ENCODE data around the gene SLC9A8. TPM values are rescaled to one million over a fixed set of nuclear protein-coding genes. Genes with fewer than 3 reads are reported as not detected.

SLC9A8 gene
- total RNA-seq, 1 experiment from 2014 or later, result 21.5 TPM

DNA sequence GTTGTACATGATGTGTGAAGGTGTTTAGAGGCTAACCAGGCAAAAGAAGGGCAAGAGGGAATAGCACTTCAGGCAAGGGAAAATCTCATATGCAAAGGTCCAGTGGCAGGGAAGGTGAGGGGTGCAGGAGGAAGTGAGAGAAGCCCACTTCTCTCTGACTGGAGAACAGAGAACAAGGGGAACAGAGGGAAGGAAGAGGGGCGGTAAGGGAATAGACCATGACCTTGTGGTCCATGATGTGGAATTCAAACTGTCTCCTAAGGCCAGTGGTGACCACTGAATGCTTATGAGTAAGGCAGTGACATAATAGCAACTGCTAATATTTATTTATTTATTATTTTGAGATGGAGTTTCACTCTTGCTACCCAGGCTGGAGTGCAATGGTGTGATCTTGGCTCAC lies 20.6 kb upstream of the SLC9A8 start:
- H3K9me3 ChIP-seq (ENCODE audit: low read length), result no peaks in the 10 kb centered on the region
- H3K27me3 ChIP-seq (ENCODE audit: low read length), result no peaks in the 10 kb centered on the region
- no peaks in the 10 kb centered on the region for H3K9me2 ChIP-seq (replicated peaks; ENCODE audit: insufficient read depth, low read length)
- peaks cover 4% of the 10 kb centered on the region; the same call in 1 of the 2 replicates for H3K4me1 ChIP-seq (ENCODE audit: low read length)
- H3K4me2 ChIP-seq (ENCODE audit: low read depth, low read length, poor library complexity, severe bottlenecking), result no peak overlapping the region
- no peak overlapping the region for H3K4me3 ChIP-seq (ENCODE audit: low read length)
- no peaks in the 10 kb centered on the region for H4K20me1 ChIP-seq (ENCODE audit: insufficient read depth, low read depth, low read length)
- no peak overlapping the region for H2AFZ ChIP-seq (ENCODE audit: low read length)
- DNase-seq, result no peak
- no peak overlapping the region for H3K9ac ChIP-seq (ENCODE audit: low read length)
- H3K79me2 ChIP-seq (ENCODE audit: low read length), result no peaks in the 10 kb centered on the region
- H3K27ac ChIP-seq (ENCODE audit: low read length), result no peak overlapping the region
- no peaks in the 10 kb centered on the region for H3K36me3 ChIP-seq (ENCODE audit: insufficient read depth, low read length)

DNA sequence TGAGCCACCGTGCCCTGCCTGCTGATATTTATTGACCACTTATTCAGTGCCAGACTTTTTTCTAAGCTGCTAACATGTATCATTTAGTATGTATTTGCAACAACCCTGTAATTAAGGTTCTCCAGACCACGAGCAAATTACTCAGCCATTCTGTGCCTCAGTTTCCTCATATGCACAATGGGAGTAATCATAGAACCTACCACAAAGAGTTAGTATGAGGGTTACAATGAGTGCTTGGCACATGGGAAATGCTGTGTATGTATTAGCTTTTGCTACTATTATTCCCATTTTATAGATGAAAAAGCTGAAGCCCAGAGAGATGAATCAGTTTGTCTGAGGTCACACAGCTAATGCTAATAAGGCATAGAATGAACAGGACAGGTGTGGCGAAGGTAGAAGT lies 20.0 kb upstream of the SLC9A8 start:
- Histone ChIP-seq H3K9ac (ENCODE audit: low read length) (no peak overlapping the region), H4K20me1 (ENCODE audit: insufficient read depth, low read depth, low read length) (no peaks in the 10 kb centered on the region), H3K27ac (ENCODE audit: low read length) (no peak overlapping the region), H3K9me3 (ENCODE audit: low read length) (no peaks in the 10 kb centered on the region), H3K4me3 (ENCODE audit: low read length) (no peak overlapping the region), H3K4me1 (ENCODE audit: low read length) (peaks cover 4% of the 10 kb centered on the region; the same call in 1 of the 2 replicates), H3K79me2 (ENCODE audit: low read length) (no peaks in the 10 kb centered on the region), H3K27me3 (ENCODE audit: low read length) (no peaks in the 10 kb centered on the region), H3K9me2 (replicated peaks; ENCODE audit: insufficient read depth, low read length) (no peaks in the 10 kb centered on the region), H2AFZ (ENCODE audit: low read length) (no peak overlapping the region), H3K36me3 (ENCODE audit: insufficient read depth, low read length) (no peaks in the 10 kb centered on the region), H3K4me2 (ENCODE audit: low read depth, low read length, poor library complexity, severe bottlenecking) (no peak overlapping the region)
- no peak for DNase-seq

DNA sequence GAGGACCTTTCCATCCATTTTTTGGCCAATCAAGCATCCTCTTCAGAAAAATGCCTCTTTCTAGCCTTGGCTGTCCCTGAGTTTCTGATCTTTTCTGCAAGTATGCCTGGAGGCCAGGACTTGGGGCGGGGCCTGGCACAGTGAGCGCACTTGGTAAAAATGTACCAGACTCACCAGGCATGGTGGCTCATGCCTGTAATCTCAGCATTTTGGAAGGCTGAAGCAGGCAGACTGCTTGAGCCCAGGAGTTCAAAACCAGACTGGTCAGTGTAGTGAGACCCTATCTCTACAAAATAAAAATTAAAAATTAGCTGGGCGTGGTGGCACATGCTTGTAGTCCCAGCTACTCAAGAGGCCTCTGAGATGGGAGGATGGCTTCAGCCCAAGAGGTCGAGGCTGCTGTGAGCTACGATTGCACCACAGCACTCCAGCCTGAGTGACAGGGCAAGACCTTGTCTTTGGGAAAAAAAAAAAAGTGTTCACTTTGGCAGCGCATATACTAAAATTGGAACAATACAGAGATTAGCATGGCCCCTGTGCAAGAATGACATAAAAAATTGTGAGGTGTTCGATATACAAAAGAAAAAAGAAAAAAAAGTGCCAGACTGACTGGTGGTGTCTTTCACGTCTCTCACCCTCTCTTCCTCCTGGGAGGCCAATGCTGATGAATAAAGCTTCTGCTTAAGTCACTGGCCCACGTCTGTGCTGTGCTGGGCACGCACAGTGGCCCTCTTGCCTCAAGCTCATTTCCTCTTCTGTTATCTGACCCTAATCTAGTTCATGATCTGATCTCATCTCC lies 18.1 kb upstream of the SLC9A8 start:
- H3K4me2 ChIP-seq (ENCODE audit: low read depth, low read length, poor library complexity, severe bottlenecking), result no peak overlapping the region
- H2AFZ ChIP-seq (ENCODE audit: low read length), result no peak overlapping the region
- no peaks in the 10 kb centered on the region for H3K27me3 ChIP-seq (ENCODE audit: low read length)
- H3K36me3 ChIP-seq (ENCODE audit: insufficient read depth, low read length), result no peaks in the 10 kb centered on the region
- H3K9me3 ChIP-seq (ENCODE audit: low read length), result no peaks in the 10 kb centered on the region
- no peak overlapping the region for H3K27ac ChIP-seq (ENCODE audit: low read length)
- H3K79me2 ChIP-seq (ENCODE audit: low read length), result no peaks in the 10 kb centered on the region
- H3K4me3 ChIP-seq (ENCODE audit: low read length), result no peak overlapping the region
- H4K20me1 ChIP-seq (ENCODE audit: insufficient read depth, low read depth, low read length), result no peaks in the 10 kb centered on the region
- H3K4me1 ChIP-seq (ENCODE audit: low read length), result peaks cover 4% of the 10 kb centered on the region; the same call in 1 of the 2 replicates
- H3K9me2 ChIP-seq (replicated peaks; ENCODE audit: insufficient read depth, low read length), result no peaks in the 10 kb centered on the region
- no peak overlapping the region for H3K9ac ChIP-seq (ENCODE audit: low read length)
- DNase-seq, result no peak

DNA sequence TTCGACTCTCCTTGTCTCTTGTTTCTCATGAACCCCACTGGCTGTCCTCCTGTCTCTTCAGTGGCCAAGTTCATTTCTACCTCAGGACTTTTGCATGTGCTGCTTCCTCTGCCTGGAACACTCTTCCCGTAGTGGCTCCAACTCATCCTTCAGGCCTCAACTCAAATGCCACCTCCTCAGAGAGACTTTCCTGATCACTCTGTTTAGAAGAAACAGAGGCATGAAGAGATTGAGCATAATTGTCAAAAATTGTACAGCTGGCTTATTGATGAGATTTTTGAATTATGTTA lies 17.5 kb upstream of the SLC9A8 start:
- Histone ChIP-seq H3K36me3 (ENCODE audit: insufficient read depth, low read length) (no peaks in the 10 kb centered on the region), H3K9me2 (replicated peaks; ENCODE audit: insufficient read depth, low read length) (no peaks in the 10 kb centered on the region), H2AFZ (ENCODE audit: low read length) (no peak overlapping the region), H3K4me1 (ENCODE audit: low read length) (peaks cover 4% of the 10 kb centered on the region; the same call in 1 of the 2 replicates), H3K27ac (ENCODE audit: low read length) (no peak overlapping the region), H3K79me2 (ENCODE audit: low read length) (no peaks in the 10 kb centered on the region), H3K4me3 (ENCODE audit: low read length) (no peak overlapping the region), H3K4me2 (ENCODE audit: low read depth, low read length, poor library complexity, severe bottlenecking) (no peak overlapping the region), H3K27me3 (ENCODE audit: low read length) (no peaks in the 10 kb centered on the region), H3K9ac (ENCODE audit: low read length) (no peak overlapping the region), H3K9me3 (ENCODE audit: low read length) (no peaks in the 10 kb centered on the region), H4K20me1 (ENCODE audit: insufficient read depth, low read depth, low read length) (no peaks in the 10 kb centered on the region)
- no peak for DNase-seq

DNA sequence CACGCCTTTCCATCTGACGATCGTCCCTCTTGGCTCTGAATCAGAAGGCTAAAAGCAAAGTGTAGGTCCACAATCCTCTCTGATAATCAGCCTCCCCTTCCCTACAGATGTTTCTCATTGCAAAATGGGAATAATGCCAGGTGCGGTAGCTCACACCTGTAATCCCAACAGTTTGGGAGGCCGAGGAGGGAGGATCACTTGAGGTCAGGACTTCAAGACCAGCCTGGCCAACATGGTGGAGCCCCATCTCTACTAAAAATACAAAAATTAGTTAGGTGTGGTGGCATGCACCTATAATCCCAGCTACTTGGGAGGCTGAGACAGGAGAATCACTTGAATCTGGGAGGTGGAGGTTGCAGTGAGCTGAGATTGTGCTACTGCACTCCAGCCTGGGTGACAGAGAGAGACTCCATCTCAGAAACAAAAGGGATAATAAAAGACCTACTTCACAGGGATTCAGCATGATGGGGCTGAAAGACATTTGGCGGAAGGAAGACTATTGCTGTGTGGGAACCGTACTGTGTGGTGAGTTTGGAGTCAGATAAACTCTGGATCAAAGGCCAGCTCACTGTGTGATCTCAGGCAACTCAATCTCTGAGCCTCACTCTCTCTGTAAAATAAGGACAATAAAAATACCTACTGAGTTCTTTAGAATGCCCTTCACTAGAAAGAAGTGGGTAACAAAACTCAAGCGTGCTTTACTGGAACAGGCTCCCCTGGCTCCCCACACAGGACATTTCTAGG lies 15.9 kb upstream of the SLC9A8 start:
- Histone ChIP-seq H3K27ac (ENCODE audit: low read length) (no peak overlapping the region), H3K36me3 (ENCODE audit: insufficient read depth, low read length) (no peaks in the 10 kb centered on the region), H3K79me2 (ENCODE audit: low read length) (no peaks in the 10 kb centered on the region), H3K4me2 (ENCODE audit: low read depth, low read length, poor library complexity, severe bottlenecking) (no peak overlapping the region), H3K4me1 (ENCODE audit: low read length) (peaks cover 13% of the 10 kb centered on the region), H3K9me3 (ENCODE audit: low read length) (no peaks in the 10 kb centered on the region), H4K20me1 (ENCODE audit: insufficient read depth, low read depth, low read length) (no peaks in the 10 kb centered on the region), H3K4me3 (ENCODE audit: low read length) (no peak overlapping the region), H3K9me2 (replicated peaks; ENCODE audit: insufficient read depth, low read length) (no peaks in the 10 kb centered on the region), H2AFZ (ENCODE audit: low read length) (no peak overlapping the region), H3K27me3 (ENCODE audit: low read length) (no peaks in the 10 kb centered on the region), H3K9ac (ENCODE audit: low read length) (no peak overlapping the region)
- DNase-seq, result no peak

DNA sequence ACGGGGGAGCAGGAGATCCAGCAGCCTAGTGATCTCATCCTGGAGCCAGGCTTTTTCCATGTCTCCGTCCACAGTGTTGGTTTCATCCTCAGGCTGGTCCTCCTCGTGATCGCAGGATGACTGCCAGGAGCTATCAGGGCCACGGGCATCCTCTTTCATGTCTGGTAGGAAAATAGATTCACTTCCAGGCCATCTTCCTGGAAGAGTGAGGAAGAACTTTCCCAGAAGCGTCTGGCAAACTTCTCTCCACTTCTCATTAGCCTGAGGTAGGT lies 15.3 kb upstream of the SLC9A8 start:
- no peak overlapping the region for H3K9ac ChIP-seq (ENCODE audit: low read length)
- H3K27ac ChIP-seq (ENCODE audit: low read length), result no peak overlapping the region
- H2AFZ ChIP-seq (ENCODE audit: low read length), result no peak overlapping the region
- H3K36me3 ChIP-seq (ENCODE audit: insufficient read depth, low read length), result no peaks in the 10 kb centered on the region
- H3K79me2 ChIP-seq (ENCODE audit: low read length), result no peaks in the 10 kb centered on the region
- no peaks in the 10 kb centered on the region for H3K9me2 ChIP-seq (replicated peaks; ENCODE audit: insufficient read depth, low read length)
- DNase-seq, result no peak
- no peak overlapping the region for H3K4me3 ChIP-seq (ENCODE audit: low read length)
- no peaks in the 10 kb centered on the region for H4K20me1 ChIP-seq (ENCODE audit: insufficient read depth, low read depth, low read length)
- no peaks in the 10 kb centered on the region for H3K27me3 ChIP-seq (ENCODE audit: low read length)
- no peak overlapping the region for H3K4me2 ChIP-seq (ENCODE audit: low read depth, low read length, poor library complexity, severe bottlenecking)
- peaks cover 14% of the 10 kb centered on the region for H3K4me1 ChIP-seq (ENCODE audit: low read length)
- no peaks in the 10 kb centered on the region for H3K9me3 ChIP-seq (ENCODE audit: low read length)

DNA sequence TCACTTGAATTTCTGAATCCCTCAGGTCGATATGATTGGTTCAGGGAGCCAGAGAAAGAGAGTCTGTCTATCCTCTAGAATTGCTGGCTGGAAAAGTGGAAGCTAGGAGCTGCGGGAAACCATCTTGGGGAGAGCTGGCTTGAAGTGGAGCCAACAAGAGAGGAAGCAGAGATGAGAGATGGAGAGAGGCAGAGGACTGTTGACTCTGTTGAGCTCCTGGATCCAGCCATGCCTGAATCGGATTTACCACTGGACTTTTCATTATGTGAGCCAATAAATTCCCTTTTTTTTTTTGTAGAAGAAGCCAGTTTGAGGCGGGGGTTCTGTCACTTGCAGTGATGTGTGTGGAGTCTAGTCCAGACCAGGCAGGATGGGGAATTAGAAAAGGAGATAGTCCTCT lies 13.9 kb upstream of the SLC9A8 start:
- H3K9ac ChIP-seq (ENCODE audit: low read length), result no peak overlapping the region
- H3K36me3 ChIP-seq (ENCODE audit: insufficient read depth, low read length), result no peaks in the 10 kb centered on the region
- DNase-seq, result no peak
- no peak overlapping the region for H3K27ac ChIP-seq (ENCODE audit: low read length)
- H2AFZ ChIP-seq (ENCODE audit: low read length), result no peak overlapping the region
- no peaks in the 10 kb centered on the region for H4K20me1 ChIP-seq (ENCODE audit: insufficient read depth, low read depth, low read length)
- no peaks in the 10 kb centered on the region for H3K9me2 ChIP-seq (replicated peaks; ENCODE audit: insufficient read depth, low read length)
- H3K27me3 ChIP-seq (ENCODE audit: low read length), result no peaks in the 10 kb centered on the region
- H3K4me2 ChIP-seq (ENCODE audit: low read depth, low read length, poor library complexity, severe bottlenecking), result no peak overlapping the region
- no peaks in the 10 kb centered on the region for H3K9me3 ChIP-seq (ENCODE audit: low read length)
- no peak overlapping the region for H3K4me3 ChIP-seq (ENCODE audit: low read length)
- peaks cover 18% of the 10 kb centered on the region for H3K4me1 ChIP-seq (ENCODE audit: low read length)
- no peaks in the 10 kb centered on the region for H3K79me2 ChIP-seq (ENCODE audit: low read length)

DNA sequence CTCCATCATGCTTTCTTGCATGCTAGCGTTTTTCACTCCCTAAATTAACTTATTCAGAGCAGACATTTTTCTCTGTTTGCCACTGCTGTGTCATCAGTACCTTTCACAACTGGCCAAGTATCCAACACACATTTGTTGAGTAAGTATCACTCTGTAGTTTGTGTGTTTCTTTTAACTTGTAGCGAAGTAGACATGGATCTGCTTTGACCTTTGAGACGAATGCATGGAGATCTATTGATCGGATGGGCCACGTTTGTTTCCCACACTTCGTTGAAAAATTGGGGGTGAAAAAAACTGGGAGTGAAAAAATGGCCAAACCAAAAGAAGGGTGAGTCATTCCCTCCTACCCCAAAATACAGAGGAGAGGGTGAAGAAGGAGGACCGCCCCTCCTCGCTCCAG lies 12.9 kb upstream of the SLC9A8 start:
- Histone ChIP-seq H4K20me1 (ENCODE audit: insufficient read depth, low read depth, low read length) (no peaks in the 10 kb centered on the region), H3K9me2 (replicated peaks; ENCODE audit: insufficient read depth, low read length) (no peaks in the 10 kb centered on the region), H3K9me3 (ENCODE audit: low read length) (no peaks in the 10 kb centered on the region), H3K4me1 (ENCODE audit: low read length) (peaks cover 14% of the 10 kb centered on the region), H3K36me3 (ENCODE audit: insufficient read depth, low read length) (no peaks in the 10 kb centered on the region), H3K27ac (ENCODE audit: low read length) (no peak overlapping the region), H3K4me2 (ENCODE audit: low read depth, low read length, poor library complexity, severe bottlenecking) (no peak overlapping the region), H3K4me3 (ENCODE audit: low read length) (no peak overlapping the region), H3K79me2 (ENCODE audit: low read length) (no peaks in the 10 kb centered on the region), H3K9ac (ENCODE audit: low read length) (no peak overlapping the region), H3K27me3 (ENCODE audit: low read length) (no peaks in the 10 kb centered on the region), H2AFZ (ENCODE audit: low read length) (no peak overlapping the region)
- DNase-seq, result no peak

Data from Karpas-422 (cell line).